ENCODE measurements around the gene UQCRH. TPM values are rescaled to one million over a fixed set of nuclear protein-coding genes. Genes with fewer than 3 reads are reported as not detected.

UQCRH gene
- total and polyA plus RNA-seq, 2 donors from 2014 or later, result 188 to 850 TPM

GRCh38 chr1:46268578-46268977 lies 34.9 kb upstream of the UQCRH start:
- no peak for DNase-seq
- TF ChIP-seq CTCF (IDR thresholded peaks at IDR 0.05; ENCODE audit: borderline replicate concordance, extremely low read depth, insufficient read depth), result no peak
- FAIRE-seq, result no peak
- Histone ChIP-seq H3K27me3 (ENCODE audit: control insufficient read depth, insufficient read depth, low read length) (no peaks in the 10 kb centered on the region), H3K4me3 (ENCODE audit: low read length in 3 of 3) (no peak overlapping the region), H3K36me3 (ENCODE audit: control insufficient read depth in 2 of 3, insufficient read depth in 3 of 3, low read length in 3 of 3) (no peaks in the 10 kb centered on the region), H3K9ac (ENCODE audit: low read length in 3 of 3) (no peak overlapping the region), H3K9me3 (ENCODE audit: control insufficient read depth in 2 of 3, insufficient read depth in 1 of 3, low read length in 3 of 3) (no peaks in the 10 kb centered on the region), H3K27ac (ENCODE audit: low read depth in 2 of 2, low read length in 2 of 2) (no peak overlapping the region), H3K4me1 (ENCODE audit: control insufficient read depth in 2 of 3, insufficient read depth in 2 of 3, low read depth in 1 of 3, low read length in 3 of 3) (no peaks in the 10 kb centered on the region)
- intact Hi-C loops (cut with DNase I), result no loop called here

GRCh38 chr1:46274225-46275029 lies 29.1 kb upstream of the UQCRH start:
- intact Hi-C loops (cut with DNase I), result no loop called here

GRCh38 chr1:46275030-46275337 lies 28.5 kb upstream of the UQCRH start:
- no peak for TF ChIP-seq CTCF (IDR thresholded peaks at IDR 0.05; ENCODE audit: borderline replicate concordance, extremely low read depth, insufficient read depth)
- H3K36me3 ChIP-seq (ENCODE audit: control insufficient read depth in 2 of 3, insufficient read depth in 3 of 3, low read length in 3 of 3), result peaks cover 0 to 4% (median 0%) of the 10 kb centered on the region in 3 donors
- DNase-seq (no peak), FAIRE-seq (no peak)
- H3K27me3 ChIP-seq (ENCODE audit: control insufficient read depth, insufficient read depth, low read length), result no peaks in the 10 kb centered on the region
- no peaks in the 10 kb centered on the region for H3K9me3 ChIP-seq (ENCODE audit: control insufficient read depth in 2 of 3, insufficient read depth in 1 of 3, low read length in 3 of 3)
- no peaks in the 10 kb centered on the region for H3K4me1 ChIP-seq (ENCODE audit: control insufficient read depth in 2 of 3, insufficient read depth in 2 of 3, low read depth in 1 of 3, low read length in 3 of 3)
- H3K9ac ChIP-seq (ENCODE audit: low read length in 3 of 3), result no peak overlapping the region
- no peak overlapping the region for H3K27ac ChIP-seq (ENCODE audit: low read depth in 2 of 2, low read length in 2 of 2)
- H3K4me3 ChIP-seq (ENCODE audit: low read length in 3 of 3), result no peak overlapping the region
- intact Hi-C loops (cut with DNase I), result no loop called here

More at GRCh38 chr1:46274225-46275029, 29.1 kb upstream of the UQCRH start:
- Histone ChIP-seq H3K9ac (ENCODE audit: low read length in 3 of 3) (no peak overlapping the region), H3K36me3 (ENCODE audit: control insufficient read depth in 2 of 3, insufficient read depth in 3 of 3, low read length in 3 of 3) (peaks cover 0 to 4% (median 0%) of the 10 kb centered on the region in 3 donors), H3K27ac (ENCODE audit: low read depth in 2 of 2, low read length in 2 of 2) (no peak overlapping the region), H3K4me3 (ENCODE audit: low read length in 3 of 3) (no peak overlapping the region), H3K27me3 (ENCODE audit: control insufficient read depth, insufficient read depth, low read length) (no peaks in the 10 kb centered on the region), H3K4me1 (ENCODE audit: control insufficient read depth in 2 of 3, insufficient read depth in 2 of 3, low read depth in 1 of 3, low read length in 3 of 3) (no peaks in the 10 kb centered on the region), H3K9me3 (ENCODE audit: control insufficient read depth in 2 of 3, insufficient read depth in 1 of 3, low read length in 3 of 3) (no peaks in the 10 kb centered on the region)
- no peak for FAIRE-seq
- DNase-seq, result no peak
- no peak for TF ChIP-seq CTCF (IDR thresholded peaks at IDR 0.05; ENCODE audit: borderline replicate concordance, extremely low read depth, insufficient read depth)
